Lower leg skin (tissue), 4 donors: ENCODE measurements around the gene PPIB. TPM values are rescaled to one million over a fixed set of nuclear protein-coding genes. Genes with fewer than 3 reads are reported as not detected.
A peak's percentile ranks its signal among the peaks of the same experiment; 100 is the strongest.

Experiments used
- DNase-seq, 2 donors: peaks; one replicate each; pipeline ENCODE4 v3.0.0-alpha.2; 2019; ENCODE audit warnings: low spot score in 2 of 2
- H3K4me3 ChIP-seq: fragments of 200-600 bp; sonication (generic); 2 replicates; pipeline ENCODE4 v1.5.1; 2017; ENCODE audit warnings: mild to moderate bottlenecking, low read depth; ENCODE audit not compliant: poor library complexity, severe bottlenecking
- CTCF ChIP-seq, 3 donors: fragments of 450-650 bp; IDR thresholded peaks; one replicate each; pipeline ENCODE4 v1.5.1; 2016; ENCODE audit warnings: antibody characterized with exemption in 3 of 3, mild to moderate bottlenecking in 3 of 3, moderate library complexity in 2 of 3
- POLR2A ChIP-seq, 2 donors: fragments of 450-650 bp; IDR thresholded peaks; one replicate each; pipeline ENCODE4 v1.6.1; 2016 to 2017; ENCODE audit warnings: antibody characterized with exemption in 2 of 2, mild to moderate bottlenecking in 1 of 2, moderate library complexity in 1 of 2
- WGBS, 2 donors: methylation state at CpG; one replicate each; pipeline ENCODE4 v1.1.5; 2018; 5-methylcytosine and 5-hydroxymethylcytosine counted together
- intact Hi-C: fragments of 100-400 bp; cut with DNase I; formaldehyde crosslinking; loops from one replicate; pipeline ENCODE4 v1.15.0; 2023; ENCODE audit warnings: low total_unique reads
- total RNA-seq, 4 donors: library from RNA; depleted of rRNA; stranded (reverse); fragments of >200 nt; gene quantifications; one replicate each; pipeline ENCODE4 v1.1.0, GENCODE V29; 2016

The PPIB gene
- total RNA-seq, 4 donors from 2014 or later: 149 to 195 (median 164) TPM

GRCh38 chr15:64141798-64142512 is 20.9 kb downstream of the PPIB start:
- H3K4me3 ChIP-seq: no peak overlapping the region
- 91 to 93% methylated on average over 8 of the region's 8 CpGs for WGBS, 2 donors
- TF ChIP-seq POLR2A (IDR thresholded peaks at IDR 0.05) (no peak), CTCF (IDR thresholded peaks at IDR 0.05) (no peak)
- intact Hi-C loops: no loop called here
- DNase-seq: peak in 1 of 2 donors; percentile 61

GRCh38 chr15:64138331-64138941 is 24.4 kb downstream of the PPIB start:
- intact Hi-C loops: no loop called here
- TF ChIP-seq CTCF (IDR thresholded peaks at IDR 0.05): no peak
- no peak for TF ChIP-seq POLR2A (IDR thresholded peaks at IDR 0.05)
- 87 to 95% methylated on average over 4 of the region's 4 CpGs for WGBS, 2 donors
- H3K4me3 ChIP-seq: no peak overlapping the region
- peak in 1 of 2 donors; percentile 64 for DNase-seq

- TF ChIP-seq POLR2A (IDR thresholded peaks at IDR 0.05) (no peak), CTCF (IDR thresholded peaks at IDR 0.05) (no peak)
- intact Hi-C loops: no loop called here
- DNase-seq: peak in 1 of 2 donors; percentile 54
These were observed 25.5 kb downstream of the PPIB start for GRCh38 chr15:64137226-64137833.

GRCh38 chr15:64136347-64136746 is 26.5 kb downstream of the PPIB start:
- no peak overlapping the region for H3K4me3 ChIP-seq
- no peak for TF ChIP-seq POLR2A (IDR thresholded peaks at IDR 0.05)
- TF ChIP-seq CTCF (IDR thresholded peaks at IDR 0.05): no peak
- DNase-seq: no peak
- WGBS, 2 donors: 87 to 91% methylated on average over 7 of the region's 7 CpGs
- intact Hi-C loops: no loop called here

More at GRCh38 chr15:64137226-64137833, 25.5 kb downstream of the PPIB start:
- no peak overlapping the region for H3K4me3 ChIP-seq
- WGBS, 2 donors: 75 to 92% methylated on average over 6 to 8 of the region's 8 CpGs

- DNase-seq: peak in 1 of 2 donors; percentile 85
- intact Hi-C loops: no loop called here
These were observed 28.4 kb downstream of the PPIB start for GRCh38 chr15:64134345-64134829.

More at GRCh38 chr15:64134345-64134829, 28.4 kb downstream of the PPIB start:
- TF ChIP-seq POLR2A (IDR thresholded peaks at IDR 0.05): no peak
- TF ChIP-seq CTCF (IDR thresholded peaks at IDR 0.05): no peak
- WGBS, 2 donors: 72 to 74% methylated on average over 9 of the region's 9 CpGs
- no peak overlapping the region for H3K4me3 ChIP-seq
